Measurements from ENCODE around the gene PDXK. TPM values are rescaled to one million over a fixed set of nuclear protein-coding genes. Genes with fewer than 3 reads are reported as not detected.

Gene PDXK
- total and polyA plus RNA-seq, 3 donors from 2014 or later: 277 to 871 (median 327) TPM

DNA sequence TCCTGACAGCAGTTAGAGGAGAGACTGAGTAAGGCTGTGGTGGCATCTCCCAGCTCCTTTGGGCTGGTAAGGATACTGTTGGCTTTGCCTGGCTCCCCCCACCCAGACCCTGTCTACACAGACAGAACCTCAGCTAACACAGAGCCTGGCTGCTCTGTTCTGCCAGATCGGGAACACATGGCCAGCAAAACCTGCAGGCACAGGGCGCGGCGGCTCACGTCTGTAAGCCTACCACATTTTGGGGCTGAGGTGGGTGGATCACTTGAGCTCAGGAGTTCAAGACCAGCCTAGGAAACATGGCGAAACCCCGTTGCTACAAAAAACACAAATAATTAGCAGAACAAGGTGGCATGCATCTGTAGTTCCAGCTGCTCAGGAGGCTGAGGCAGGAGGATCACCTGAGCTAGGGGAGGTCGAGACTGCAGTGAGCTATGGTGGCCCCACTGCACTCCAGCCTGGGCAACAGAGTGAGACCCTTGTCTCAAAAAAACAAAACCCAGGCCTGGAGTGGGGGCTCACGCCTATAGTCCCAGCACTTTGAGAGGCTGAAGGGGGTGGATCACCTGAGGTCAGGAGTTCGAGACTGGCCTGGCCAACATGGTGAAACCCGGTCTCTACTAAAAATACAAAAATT lies 50.5 kb downstream of the PDXK start:
- DNase-seq: no peak
- H3K27me3 ChIP-seq: no peaks in the 10 kb centered on the region
- no peak for TF ChIP-seq POLR2A (IDR thresholded peaks at IDR 0.05)
- TF ChIP-seq, protein P1, sequence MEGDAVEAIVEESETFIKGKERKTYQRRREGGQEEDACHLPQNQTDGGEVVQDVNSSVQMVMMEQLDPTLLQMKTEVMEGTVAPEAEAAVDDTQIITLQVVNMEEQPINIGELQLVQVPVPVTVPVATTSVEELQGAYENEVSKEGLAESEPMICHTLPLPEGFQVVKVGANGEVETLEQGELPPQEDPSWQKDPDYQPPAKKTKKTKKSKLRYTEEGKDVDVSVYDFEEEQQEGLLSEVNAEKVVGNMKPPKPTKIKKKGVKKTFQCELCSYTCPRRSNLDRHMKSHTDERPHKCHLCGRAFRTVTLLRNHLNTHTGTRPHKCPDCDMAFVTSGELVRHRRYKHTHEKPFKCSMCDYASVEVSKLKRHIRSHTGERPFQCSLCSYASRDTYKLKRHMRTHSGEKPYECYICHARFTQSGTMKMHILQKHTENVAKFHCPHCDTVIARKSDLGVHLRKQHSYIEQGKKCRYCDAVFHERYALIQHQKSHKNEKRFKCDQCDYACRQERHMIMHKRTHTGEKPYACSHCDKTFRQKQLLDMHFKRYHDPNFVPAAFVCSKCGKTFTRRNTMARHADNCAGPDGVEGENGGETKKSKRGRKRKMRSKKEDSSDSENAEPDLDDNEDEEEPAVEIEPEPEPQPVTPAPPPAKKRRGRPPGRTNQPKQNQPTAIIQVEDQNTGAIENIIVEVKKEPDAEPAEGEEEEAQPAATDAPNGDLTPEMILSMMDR (IDR thresholded peaks at IDR 0.05): no peak
- 91 to 96% methylated on average over 11 of the region's 11 CpGs for WGBS, 2 donors
- intact Hi-C loops (cut with DNase I; ENCODE audit: low total_unique reads): no loop called here
- no peak overlapping the region for H3K27ac ChIP-seq
- no peak overlapping the region for H3K4me3 ChIP-seq
- peaks cover 12% of the 10 kb centered on the region for H3K4me1 ChIP-seq
- no peaks in the 10 kb centered on the region for H3K9me3 ChIP-seq
- H3K36me3 ChIP-seq (ENCODE audit: low read depth, missing control alignments): no peaks in the 10 kb centered on the region

DNA sequence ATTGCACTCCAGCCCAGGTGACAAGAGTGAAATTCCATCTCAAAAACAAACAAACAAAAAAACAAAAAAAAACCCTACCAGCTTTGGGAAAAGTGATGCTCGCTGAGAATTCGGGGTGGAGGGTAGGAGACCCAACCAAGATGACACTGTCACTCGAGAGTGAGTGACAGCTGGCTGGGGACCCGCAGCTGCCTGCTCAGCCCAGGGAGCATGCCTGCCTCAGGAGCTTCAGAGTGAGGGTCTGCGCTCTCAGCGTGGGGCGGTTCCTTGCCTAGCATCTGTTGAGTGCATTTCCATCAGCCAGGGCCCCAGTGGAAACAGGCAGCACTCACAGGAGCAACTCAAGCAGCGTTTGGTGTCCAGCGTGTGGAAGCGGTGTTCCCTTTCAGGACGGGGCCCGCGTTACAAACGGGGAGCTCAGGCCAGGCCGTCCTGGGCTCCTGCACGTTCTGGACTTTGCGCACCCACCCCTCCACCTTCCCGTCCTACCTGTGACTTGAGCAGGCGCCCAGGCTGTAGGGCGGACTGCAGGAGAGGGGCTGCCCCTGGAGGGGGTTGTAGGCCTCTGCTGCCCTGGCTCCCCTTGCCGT lies 51.2 kb downstream of the PDXK start:
- Histone ChIP-seq H3K27ac (no peak overlapping the region), H3K9me3 (no peaks in the 10 kb centered on the region), H3K36me3 (ENCODE audit: low read depth, missing control alignments) (no peaks in the 10 kb centered on the region), H3K4me3 (no peak overlapping the region), H3K27me3 (no peaks in the 10 kb centered on the region), H3K4me1 (peaks cover 14% of the 10 kb centered on the region)
- 89 to 92% methylated on average over 18 to 21 of the region's 21 CpGs for WGBS, 2 donors
- no peak for DNase-seq
- intact Hi-C loops (cut with DNase I; ENCODE audit: low total_unique reads): no loop called here
- TF ChIP-seq POLR2A (IDR thresholded peaks at IDR 0.05): no peak
- TF ChIP-seq, protein P1 (IDR thresholded peaks at IDR 0.05): no peak

DNA sequence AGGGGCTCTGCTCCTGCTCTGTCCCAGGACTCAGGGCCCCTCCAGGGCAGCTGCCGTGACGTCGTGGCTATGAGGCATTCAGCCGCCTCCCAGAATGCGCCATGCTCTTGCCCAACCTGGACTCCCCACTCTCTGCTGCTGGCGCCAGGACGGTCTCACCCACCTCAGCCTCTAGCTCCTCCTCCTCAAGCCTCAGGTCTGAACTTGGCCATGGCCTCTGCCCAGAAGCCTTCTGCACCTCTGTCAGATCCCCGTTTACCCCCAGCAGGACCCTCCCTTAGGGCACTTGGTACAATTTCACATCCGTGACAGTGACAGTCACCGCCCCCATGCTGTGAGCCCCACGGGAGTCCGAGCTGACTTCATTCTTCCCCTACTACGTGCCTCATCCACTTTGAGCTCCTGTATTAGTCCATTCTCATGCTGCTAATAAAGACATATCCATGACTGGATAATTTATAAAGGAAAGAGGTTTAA lies 52.3 kb downstream of the PDXK start:
- no peaks in the 10 kb centered on the region for H3K36me3 ChIP-seq (ENCODE audit: low read depth, missing control alignments)
- no peaks in the 10 kb centered on the region for H3K9me3 ChIP-seq
- intact Hi-C loops (cut with DNase I; ENCODE audit: low total_unique reads): no loop called here
- DNase-seq: no peak
- WGBS, 2 donors: 82 to 84% methylated on average over 8 to 13 of the region's 13 CpGs
- TF ChIP-seq, protein P1 (IDR thresholded peaks at IDR 0.05): no peak
- TF ChIP-seq POLR2A (IDR thresholded peaks at IDR 0.05): no peak
- no peaks in the 10 kb centered on the region for H3K27me3 ChIP-seq
- no peak overlapping the region for H3K27ac ChIP-seq
- H3K4me1 ChIP-seq: peaks cover 14% of the 10 kb centered on the region
- H3K4me3 ChIP-seq: no peak overlapping the region

DNA sequence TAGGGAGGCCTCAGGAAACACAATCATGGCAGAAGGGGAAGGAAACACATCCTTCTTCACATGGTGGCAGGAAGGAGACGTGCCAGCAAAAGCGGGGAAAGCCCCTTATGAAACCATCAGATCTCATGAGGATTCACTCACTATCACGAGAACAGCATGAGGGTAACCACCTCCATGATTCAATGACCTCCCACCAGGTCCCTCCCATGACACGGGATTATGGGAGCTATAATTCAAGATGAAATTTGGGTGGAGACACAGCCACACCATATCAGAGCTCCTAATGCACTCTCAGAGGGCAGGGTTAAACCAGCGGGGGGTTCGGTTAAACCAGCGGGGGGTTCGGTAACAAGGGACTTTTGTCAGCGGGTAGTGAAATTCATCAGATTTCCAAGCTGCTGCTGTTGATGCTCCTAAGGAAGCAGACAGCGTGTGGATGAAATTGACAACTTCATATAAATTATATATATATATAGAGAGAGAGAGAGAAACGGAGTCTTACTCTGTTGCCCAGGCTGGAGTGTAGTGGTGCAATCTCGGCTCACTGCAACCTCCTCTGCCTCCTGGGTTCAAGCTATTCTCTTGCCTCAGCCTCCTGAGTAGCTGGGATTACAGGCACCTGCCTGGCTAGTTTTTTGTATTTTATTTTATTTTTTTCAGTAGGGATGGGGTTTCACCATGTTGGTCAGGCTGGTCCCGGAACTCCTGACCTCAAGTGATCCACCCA lies 52.9 kb downstream of the PDXK start:
- WGBS, 2 donors: 85 to 87% methylated on average over 13 of the region's 13 CpGs
- Histone ChIP-seq H3K4me3 (no peak overlapping the region), H3K27me3 (no peaks in the 10 kb centered on the region)

More for the DNA sequence above, 52.9 kb downstream of the PDXK start:
- Histone ChIP-seq H3K36me3 (ENCODE audit: low read depth, missing control alignments) (no peaks in the 10 kb centered on the region), H3K9me3 (no peaks in the 10 kb centered on the region), H3K27ac (no peak overlapping the region), H3K4me1 (peaks cover 14% of the 10 kb centered on the region)
- no peak for DNase-seq
- TF ChIP-seq POLR2A (IDR thresholded peaks at IDR 0.05): no peak
- TF ChIP-seq, protein P1 (IDR thresholded peaks at IDR 0.05): no peak
- intact Hi-C loops (cut with DNase I; ENCODE audit: low total_unique reads): no loop called here

Data from testis (tissue), 3 donors.